ENCODE measurements around the gene CLPTM1L. TPM values are rescaled to one million over a fixed set of nuclear protein-coding genes. Genes with fewer than 3 reads are reported as not detected.

Gene CLPTM1L
- total RNA-seq, 2 donors from 2014 or later: 68.0 to 89.4 TPM

- no peak overlapping the region for H3K27ac Mint-ChIP-seq
- H3K27me3 Mint-ChIP-seq (ENCODE audit: insufficient read depth): peaks cover 79% of the 10 kb centered on the region
- 86 to 94% methylated on average over 12 to 17 of the region's 17 CpGs for WGBS, 2 experiments (ENCODE audit: insufficient coverage in 1 of 2, insufficient read length in 1 of 2)
Observed at GRCh38 chr5:1383344-1383743, 38.4 kb upstream of the CLPTM1L start.

GRCh38 chr5:1382248-1382700 is 37.4 kb upstream of the CLPTM1L start:
- no peak for DNase-seq
- no peak overlapping the region for H3K4me3 Mint-ChIP-seq
- 93% methylated on average over 15 to 18 of the region's 18 CpGs for WGBS, 2 experiments (ENCODE audit: insufficient coverage in 1 of 2, insufficient read length in 1 of 2)
- Histone ChIP-seq H3K36me3 (ENCODE audit: control insufficient read depth, insufficient read depth, low read length) (no peaks in the 10 kb centered on the region), H3K4me3 (ENCODE audit: low read length) (no peak overlapping the region), H3K27ac (ENCODE audit: low read depth, low read length) (no peak overlapping the region), H3K4me1 (ENCODE audit: control insufficient read depth, insufficient read depth, low read length) (no peaks in the 10 kb centered on the region), H3K9me3 (ENCODE audit: control insufficient read depth, low read length) (peaks cover 7% of the 10 kb centered on the region), H3K9ac (ENCODE audit: extremely low read depth, low read length, poor library complexity, severe bottlenecking) (no peak overlapping the region), H3K27me3 (ENCODE audit: control insufficient read depth, insufficient read depth, low read length, poor library complexity, severe bottlenecking) (peaks cover 53% of the 10 kb centered on the region)
- H3K27me3 Mint-ChIP-seq (ENCODE audit: insufficient read depth): peaks cover 73% of the 10 kb centered on the region
- no peak overlapping the region for H3K27ac Mint-ChIP-seq
- H3K9me3 Mint-ChIP-seq: peaks cover 13% of the 10 kb centered on the region
- H3K36me3 Mint-ChIP-seq (ENCODE audit: low read depth): no peaks in the 10 kb centered on the region
- no peak for TF ChIP-seq CTCF (conservative IDR thresholded peaks at IDR 0.05)
- peaks cover 4% of the 10 kb centered on the region for H3K4me1 Mint-ChIP-seq

More at GRCh38 chr5:1383344-1383743, 38.4 kb upstream of the CLPTM1L start:
- Histone ChIP-seq H3K4me1 (ENCODE audit: control insufficient read depth, insufficient read depth, low read length) (no peaks in the 10 kb centered on the region), H3K36me3 (ENCODE audit: control insufficient read depth, insufficient read depth, low read length) (no peaks in the 10 kb centered on the region), H3K27ac (ENCODE audit: low read depth, low read length) (no peak overlapping the region), H3K4me3 (ENCODE audit: low read length) (no peak overlapping the region), H3K9me3 (ENCODE audit: control insufficient read depth, low read length) (peaks cover 7% of the 10 kb centered on the region), H3K27me3 (ENCODE audit: control insufficient read depth, insufficient read depth, low read length, poor library complexity, severe bottlenecking) (peaks cover 63% of the 10 kb centered on the region), H3K9ac (ENCODE audit: extremely low read depth, low read length, poor library complexity, severe bottlenecking) (no peak overlapping the region)
- H3K36me3 Mint-ChIP-seq (ENCODE audit: low read depth): no peaks in the 10 kb centered on the region
- H3K9me3 Mint-ChIP-seq: peaks cover 11% of the 10 kb centered on the region
- no peak overlapping the region for H3K4me3 Mint-ChIP-seq
- H3K4me1 Mint-ChIP-seq: peaks cover 4% of the 10 kb centered on the region
- TF ChIP-seq CTCF (conservative IDR thresholded peaks at IDR 0.05): no peak
- no peak for DNase-seq

GRCh38 chr5:1381370-1382247 is 36.7 kb upstream of the CLPTM1L start:
- Mint-ChIP-seq H3K4me3 (no peak overlapping the region), H3K27ac (no peak overlapping the region), H3K4me1 (peaks cover 4% of the 10 kb centered on the region), H3K36me3 (ENCODE audit: low read depth) (no peaks in the 10 kb centered on the region), H3K9me3 (peaks cover 13% of the 10 kb centered on the region), H3K27me3 (ENCODE audit: insufficient read depth) (peaks cover 66% of the 10 kb centered on the region)
- no peak for DNase-seq
- no peak overlapping the region for H3K9ac ChIP-seq (ENCODE audit: extremely low read depth, low read length, poor library complexity, severe bottlenecking)
- H3K9me3 ChIP-seq (ENCODE audit: control insufficient read depth, low read length): peaks cover 7% of the 10 kb centered on the region
- no peak overlapping the region for H3K27ac ChIP-seq (ENCODE audit: low read depth, low read length)
- 91 to 93% methylated on average over 18 to 25 of the region's 25 CpGs for WGBS, 2 experiments (ENCODE audit: insufficient coverage in 1 of 2, insufficient read length in 1 of 2)
- TF ChIP-seq CTCF (conservative IDR thresholded peaks at IDR 0.05): no peak
- H3K4me1 ChIP-seq (ENCODE audit: control insufficient read depth, insufficient read depth, low read length): no peaks in the 10 kb centered on the region
- peaks cover 46% of the 10 kb centered on the region for H3K27me3 ChIP-seq (ENCODE audit: control insufficient read depth, insufficient read depth, low read length, poor library complexity, severe bottlenecking)
- no peaks in the 10 kb centered on the region for H3K36me3 ChIP-seq (ENCODE audit: control insufficient read depth, insufficient read depth, low read length)
- H3K4me3 ChIP-seq (ENCODE audit: low read length): no peak overlapping the region

Measured in endodermal cell (in vitro differentiated cells).